ENCODE data around the gene ZNF493. TPM values are rescaled to one million over a fixed set of nuclear protein-coding genes. Genes with fewer than 3 reads are reported as not detected.

Gene ZNF493
- total RNA-seq: 7.4 and 19.6 TPM in 2 replicates

DNA sequence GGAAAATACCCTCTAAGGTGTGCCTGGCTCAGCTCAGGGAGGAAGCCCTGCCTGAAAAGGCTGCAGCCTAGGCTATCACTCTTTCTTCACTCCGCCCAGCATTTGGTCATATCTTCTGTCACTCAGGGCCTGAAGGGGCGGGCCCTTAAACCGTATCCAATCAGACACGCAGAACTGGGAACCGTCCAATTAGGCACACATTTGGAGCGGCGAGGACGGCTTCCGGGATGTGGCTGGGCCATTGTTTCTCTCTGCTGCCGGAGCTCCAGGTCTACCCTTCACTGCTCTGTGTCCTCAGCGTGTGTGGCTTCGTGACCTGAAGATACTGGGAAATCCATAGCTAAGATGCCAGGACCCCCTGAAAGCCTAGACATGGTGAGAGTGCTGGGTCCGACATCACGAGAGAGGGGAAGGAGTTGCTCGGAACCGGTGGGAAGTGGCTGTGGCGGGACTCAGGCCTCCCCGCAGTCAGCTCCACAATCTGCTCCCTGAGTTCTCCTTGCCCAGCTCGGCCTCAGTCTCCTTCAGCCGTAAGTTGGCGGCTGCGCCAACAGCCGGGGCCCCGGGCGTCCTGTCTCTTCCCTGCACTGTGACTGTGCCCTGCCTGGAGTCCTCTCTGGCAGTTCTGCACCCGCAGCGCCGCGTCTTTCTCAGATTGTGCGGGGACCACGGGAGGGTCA lies at the start of gene ZNF493:
Gene ZNF493 (plus strand): TSS at position 241 of the 680 bp plus-strand sequence. CDS start 105 bp downstream, at position 346.
- peak; percentile 95 for DNase-seq (ENCODE audit: low read depth in 2 of 2)

DNA sequence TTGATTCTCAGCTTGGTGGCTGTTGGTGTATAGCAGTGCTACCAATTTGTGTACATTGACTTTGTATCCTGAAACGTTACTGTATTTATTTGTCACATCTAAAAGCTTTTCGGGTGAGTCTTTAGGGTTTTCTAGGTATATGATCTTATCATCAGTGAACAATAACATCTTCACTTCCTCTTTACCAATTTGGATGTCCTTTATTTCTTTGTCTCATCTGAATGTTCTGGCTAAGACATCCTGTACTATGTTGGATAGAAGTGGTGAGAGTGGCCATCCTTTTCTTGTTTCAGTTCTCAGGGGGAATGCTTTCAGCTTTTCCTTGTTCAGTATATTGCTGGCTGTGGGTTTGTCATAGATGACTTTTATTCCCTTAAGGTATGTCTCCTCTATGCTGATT lies 44.1 kb upstream of the ZNF493 start:
- DNase-seq (ENCODE audit: low read depth in 2 of 2): no peak

- DNase-seq (ENCODE audit: low read depth in 2 of 2): peak; percentile 95 to 97
Observed at GRCh38 chr19:21358768-21359451, 38.0 kb upstream of the ZNF493 start, which contains the start of gene ZNF738. ZNF738 (plus strand) TSS chr19:21359000; CDS start chr19:21359141, 141 bp downstream.

- no peak for DNase-seq (ENCODE audit: low read depth in 2 of 2)
Observed at GRCh38 chr19:21362291-21362690, 34.6 kb upstream of the ZNF493 start.

- no peak for DNase-seq (ENCODE audit: low read depth in 2 of 2)
Observed at GRCh38 chr19:21383980-21384582, 12.9 kb upstream of the ZNF493 start.

GRCh38 chr19:21396121-21396520 lies 812 bp upstream of the ZNF493 start:
- DNase-seq (ENCODE audit: low read depth in 2 of 2): no peak

DNA sequence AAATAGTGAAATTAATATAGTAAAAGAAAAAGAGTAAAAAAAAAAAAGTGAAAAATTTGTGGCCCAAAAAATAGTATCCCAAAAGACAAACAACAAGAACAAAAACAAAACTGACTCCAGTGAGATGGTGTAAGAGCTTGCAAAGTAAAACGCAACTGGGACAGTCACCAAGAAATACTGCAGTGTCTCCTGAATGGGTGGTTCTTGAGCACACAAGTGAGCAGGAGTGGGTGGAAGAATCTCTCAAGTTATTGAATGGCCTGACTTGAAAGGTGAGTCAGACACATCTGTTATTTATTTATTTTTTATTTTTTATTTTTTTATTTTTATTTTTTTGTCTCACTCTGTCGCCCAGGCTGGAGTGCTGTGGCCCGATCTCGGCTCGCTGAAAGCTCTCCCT lies 1.9 kb downstream of the ZNF493 start:
- DNase-seq (ENCODE audit: low read depth in 2 of 2): no peak

DNA sequence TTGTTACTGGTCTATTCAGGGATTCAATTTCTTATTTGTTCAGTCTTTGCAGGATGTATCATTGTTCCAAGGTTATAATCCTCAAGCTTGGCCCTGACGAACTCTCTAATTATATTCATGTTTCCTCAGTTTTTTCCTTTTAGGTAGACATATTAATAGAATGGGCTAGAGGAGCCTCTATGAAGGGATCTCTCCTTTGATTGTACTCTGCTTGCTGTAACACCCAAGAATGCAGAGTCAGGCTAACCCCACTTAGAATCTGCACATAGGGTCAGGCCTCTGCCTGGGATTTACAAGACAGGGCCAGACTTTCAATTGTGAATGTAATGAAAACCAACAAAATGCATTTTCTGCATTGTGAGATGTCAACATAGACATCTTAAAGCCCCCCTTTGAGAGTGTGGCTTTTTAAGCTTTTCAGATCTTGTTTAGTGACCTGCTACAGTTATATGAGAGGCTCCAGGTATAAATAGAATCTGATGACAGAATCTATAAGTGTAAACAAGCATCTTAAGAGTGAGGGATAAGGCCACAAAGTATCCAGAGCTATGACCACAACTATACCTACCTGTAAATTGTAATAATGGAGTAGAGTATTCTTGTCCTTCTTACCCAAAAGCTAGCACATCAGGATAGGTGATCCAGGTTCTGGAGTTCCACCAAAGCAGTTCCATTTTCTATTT lies 5.5 kb downstream of the ZNF493 start:
- no peak for DNase-seq (ENCODE audit: low read depth in 2 of 2)

- DNase-seq (ENCODE audit: low read depth in 2 of 2): no peak
Observed at GRCh38 chr19:21410166-21410565, 13.2 kb downstream of the ZNF493 start.

GRCh38 chr19:21422244-21422643 lies 25.3 kb downstream of the ZNF493 start:
- DNase-seq (ENCODE audit: low read depth in 2 of 2): no peak

DNA sequence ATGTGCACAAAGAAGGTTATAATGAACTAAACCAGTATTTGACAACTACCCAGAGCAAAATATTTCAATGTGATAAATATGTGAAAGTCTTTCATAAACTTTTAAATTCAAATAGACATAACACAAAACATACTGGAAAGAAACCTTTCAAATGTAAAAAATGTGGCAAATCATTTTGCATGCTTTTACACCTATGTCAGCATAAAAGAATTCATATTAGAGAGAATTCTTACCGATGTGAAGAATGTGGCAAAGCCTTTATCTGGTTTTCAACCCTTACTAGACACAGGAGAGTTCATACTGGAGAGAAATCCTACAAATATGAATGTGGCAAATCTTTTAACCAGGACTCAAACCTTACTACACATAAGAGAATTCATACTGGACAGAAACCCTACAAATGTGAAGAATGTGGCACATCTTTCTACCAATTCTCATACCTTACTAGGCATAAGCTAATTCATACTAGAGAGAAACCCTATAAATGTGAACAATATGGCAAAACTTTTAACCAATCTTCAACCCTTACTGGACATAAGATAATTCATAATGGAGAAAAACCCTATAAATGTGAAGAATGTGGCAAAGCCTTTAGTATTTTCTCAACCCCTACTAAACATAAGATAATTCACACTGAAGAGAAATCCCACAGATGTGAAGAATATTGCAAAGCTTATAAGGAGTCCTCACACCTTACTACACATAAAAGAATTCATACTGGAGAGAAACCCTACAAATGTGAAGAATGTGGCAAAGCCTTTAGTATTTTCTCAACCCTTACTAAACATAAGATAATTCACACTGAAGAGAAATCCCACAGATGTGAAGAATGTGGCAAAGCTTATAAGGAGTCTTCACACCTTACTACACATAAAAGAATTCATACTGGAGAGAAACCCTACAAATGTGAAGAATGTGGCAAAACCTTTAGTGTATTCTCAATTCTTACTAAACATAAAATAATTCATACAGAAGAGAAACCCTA lies 26.4 kb downstream of the ZNF493 start:
- no peak for DNase-seq (ENCODE audit: low read depth in 2 of 2)

DNA sequence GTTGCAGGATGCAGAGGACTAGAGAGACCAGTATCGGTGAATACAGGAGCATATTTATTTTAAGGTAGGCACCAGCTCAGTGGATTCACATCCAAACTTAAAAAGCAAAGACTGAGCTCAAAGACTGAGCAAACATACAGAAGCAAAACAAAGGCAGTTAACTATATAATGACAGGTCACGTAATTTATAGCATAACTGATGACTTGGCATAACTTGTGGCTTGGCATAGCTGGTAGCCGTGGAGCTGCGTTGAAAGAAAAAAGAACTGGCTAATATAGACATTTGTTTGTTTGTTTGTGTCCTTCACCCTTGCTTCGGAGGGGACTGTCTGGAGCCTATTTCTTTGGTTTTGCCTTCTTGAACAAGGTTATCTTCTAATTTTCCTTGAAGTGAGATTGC lies 33.7 kb downstream of the ZNF493 start:
- no peak for DNase-seq (ENCODE audit: low read depth in 2 of 2)

- DNase-seq (ENCODE audit: low read depth in 2 of 2): no peak
Observed at GRCh38 chr19:21432590-21432989, 35.7 kb downstream of the ZNF493 start.

GRCh38 chr19:21434516-21434915 lies 37.6 kb downstream of the ZNF493 start:
- DNase-seq (ENCODE audit: low read depth in 2 of 2): no peak

DNA sequence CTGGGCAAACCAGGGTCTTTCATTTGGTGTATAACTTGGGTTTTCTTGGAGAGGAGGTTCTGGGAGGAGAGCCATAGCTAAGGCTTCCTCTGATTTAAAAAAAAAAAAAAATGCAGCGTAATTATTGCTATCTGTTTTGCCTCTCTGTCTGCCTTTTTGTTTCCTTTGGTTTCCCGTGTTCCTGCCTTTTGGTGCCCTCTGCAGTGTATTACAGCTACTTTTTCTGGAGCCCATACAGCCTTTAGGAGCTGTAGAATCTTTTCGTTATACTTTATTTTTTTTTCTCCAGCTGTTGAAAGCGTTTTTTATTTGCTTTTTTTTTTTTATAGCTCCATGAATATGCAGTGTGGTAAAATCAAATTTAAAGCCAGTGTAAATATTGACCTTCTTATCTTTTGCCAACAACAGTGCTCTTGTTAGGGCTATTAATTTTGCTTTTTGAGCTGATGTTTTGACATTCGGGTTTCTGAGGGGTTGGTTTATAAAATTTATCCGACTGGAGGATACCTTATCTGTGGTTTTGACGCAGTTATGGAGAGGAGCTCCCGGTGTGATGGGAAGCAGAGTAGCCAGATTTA lies 38.1 kb downstream of the ZNF493 start:
- DNase-seq (ENCODE audit: low read depth in 2 of 2): no peak

DNA sequence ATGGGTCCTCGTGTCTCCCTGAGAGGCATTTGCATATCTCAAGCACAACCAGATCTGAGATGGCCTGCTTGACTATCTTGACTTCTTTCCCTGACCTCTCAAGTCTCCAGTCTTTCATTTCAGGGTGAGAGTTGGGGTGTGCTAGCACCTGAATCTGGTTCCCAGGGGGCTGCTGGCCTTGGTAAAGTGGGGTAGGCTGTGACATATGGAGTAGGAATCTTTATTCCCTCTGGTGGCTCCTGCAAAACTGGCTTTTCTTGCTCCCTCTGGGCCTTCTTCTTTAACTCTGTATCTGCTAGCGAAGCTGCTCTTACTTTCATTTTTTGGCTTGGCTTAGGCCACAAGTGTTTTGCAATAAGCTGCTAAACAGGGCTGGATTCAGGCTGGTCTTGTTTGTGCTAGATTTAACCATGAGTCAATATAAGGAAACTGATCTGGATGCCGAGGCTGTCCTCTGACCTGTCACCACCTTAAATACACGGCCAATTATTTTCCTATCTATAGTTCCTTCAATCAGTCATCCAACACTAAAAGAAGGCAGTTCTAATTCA lies 42.3 kb downstream of the ZNF493 start:
- DNase-seq (ENCODE audit: low read depth in 2 of 2): no peak

- no peak for DNase-seq (ENCODE audit: low read depth in 2 of 2)
Observed at GRCh38 chr19:21440321-21440720, 43.4 kb downstream of the ZNF493 start.

DNA sequence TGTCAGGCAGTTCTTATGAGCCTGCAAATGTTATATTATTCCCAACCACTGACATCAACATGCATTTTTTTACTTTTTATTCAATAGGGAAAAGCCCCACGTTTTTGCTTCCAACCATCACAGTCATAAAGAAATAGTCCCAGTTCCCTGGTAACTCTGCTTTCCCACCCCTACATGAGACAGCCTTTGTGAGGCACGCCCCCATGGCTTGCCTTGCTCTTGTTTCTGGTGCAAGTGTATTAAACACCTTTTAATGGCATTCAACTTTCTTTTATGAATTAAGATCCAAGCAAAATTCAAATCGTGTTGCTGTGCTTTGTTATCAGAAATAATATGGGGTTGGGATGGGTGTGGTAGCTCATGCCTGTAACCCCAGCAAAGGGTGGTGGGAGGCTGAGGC lies 54.3 kb downstream of the ZNF493 start:
- DNase-seq (ENCODE audit: low read depth in 2 of 2): no peak

DNA sequence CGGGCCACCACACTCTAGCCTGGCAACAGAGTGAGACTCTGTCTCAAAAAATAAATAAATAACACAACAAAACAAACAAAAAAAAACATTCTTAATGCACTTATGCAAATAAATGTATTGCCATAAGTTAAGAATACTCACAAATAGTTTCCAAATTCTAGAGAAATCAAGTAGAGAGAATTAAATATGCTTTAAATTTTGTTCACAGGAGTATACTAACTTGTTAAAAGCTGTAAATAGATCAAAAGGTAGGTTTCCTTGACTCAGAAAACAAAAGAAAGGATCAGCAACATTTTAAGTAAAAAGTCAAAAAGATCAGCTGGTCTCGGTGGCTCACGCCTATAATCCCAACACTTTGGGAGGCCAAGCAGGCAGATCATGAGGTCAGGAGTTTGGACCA lies 58.0 kb downstream of the ZNF493 start:
- no peak for DNase-seq (ENCODE audit: low read depth in 2 of 2)

DNA sequence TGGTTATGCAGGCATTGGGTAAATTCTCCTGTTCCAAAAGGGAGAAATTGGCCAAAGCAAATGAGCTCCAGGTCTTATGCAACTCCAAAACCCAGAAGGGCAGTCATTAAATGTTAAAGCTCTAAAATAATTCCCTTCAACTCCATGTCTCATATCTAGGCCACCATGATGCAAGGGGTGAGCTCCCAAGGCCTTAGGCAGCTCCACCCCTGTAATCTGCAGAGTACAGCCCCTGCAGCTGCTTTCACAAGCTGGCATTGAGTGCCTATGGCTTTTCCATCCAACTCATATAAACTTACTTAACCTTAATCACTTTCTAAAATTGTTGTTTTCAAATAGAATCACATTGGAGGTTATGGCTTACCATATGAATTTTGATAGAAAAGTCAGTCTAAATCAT lies 63.8 kb downstream of the ZNF493 start:
- no peak for DNase-seq (ENCODE audit: low read depth in 2 of 2)

Data from lung microvascular endothelial cell (primary cell).